HEK293 (cell line): Measurements from ENCODE around the gene ACADSB.

Source experiments
- CTCF ChIA-PET: fragments of 350-600 bp; formaldehyde crosslinking; extraction: SDS; loops from one replicate; lab custom pipeline; 2021; ENCODE audit warnings: antibody characterized with exemption; lab: Yijun Ruan, JAX
- POLR2A ChIA-PET: fragments of 300-600 bp; formaldehyde crosslinking; extraction: SDS; loops from one replicate; lab custom pipeline; 2020; ENCODE audit warnings: antibody characterized with exemption, inconsistent platforms; lab: Yijun Ruan, JAX
- H3K27ac ChIP-seq: fragments of 200-500 bp; sonication (Bioruptor generic); 2 replicates; pipeline ENCODE4 v1.5.1; 2014; ENCODE audit warnings: low read depth, low read length, control low read depth, inconsistent platforms; ENCODE audit errors: extremely low read depth
- H3K36me3 ChIP-seq, 2 experiments: fragments of 200-500 bp in 1 of 2; sonication (Bioruptor generic) in 1 of 2; 1 replicate in 1 of 2; 2 replicates in 1 of 2; pipeline ENCODE4 v1.5.1; 2014 to 2017; ENCODE audit warnings: inconsistent platforms in 2 of 2, low read length in 2 of 2; ENCODE audit not compliant: control insufficient read depth in 2 of 2, insufficient read depth in 1 of 2
- H3K4me1 ChIP-seq: fragments of 200-500 bp; sonication (Bioruptor generic); 2 replicates; pipeline ENCODE4 v1.5.1; 2014; ENCODE audit warnings: mild to moderate bottlenecking, low read length, inconsistent platforms; ENCODE audit not compliant: control insufficient read depth, insufficient read depth
- H3K4me3 ChIP-seq: 2 replicates; pipeline ENCODE4 v1.5.1; 2011; ENCODE audit warnings: low read depth, mild to moderate bottlenecking, control low read depth, low read length, moderate library complexity
- H3K9me3 ChIP-seq: fragments of 200-500 bp; sonication (Bioruptor generic); 2 replicates; pipeline ENCODE4 v1.5.1; 2014; ENCODE audit warnings: low read depth, low read length, inconsistent platforms; ENCODE audit not compliant: control insufficient read depth, insufficient read depth
- GFI1B ChIP-seq: fragments of 450-650 bp; formaldehyde crosslinking; IDR thresholded peaks from 2 replicates; pipeline ENCODE4 v1.5.1; 2016; ENCODE audit warnings: missing biosample characterization, missing genetic modification characterization
- ZFHX2 ChIP-seq: fragments of 450-650 bp; formaldehyde crosslinking; conservative IDR thresholded peaks from 2 replicates; pipeline ENCODE4 v1.5.1; 2016; ENCODE audit warnings: missing biosample characterization, missing genetic modification characterization
- ZNF169 ChIP-seq: fragments of 450-650 bp; formaldehyde crosslinking; IDR thresholded peaks from 2 replicates; pipeline ENCODE4 v1.5.1; 2016; ENCODE audit warnings: missing biosample characterization, missing genetic modification characterization
- ZNF248 ChIP-seq: fragments of 450-650 bp; formaldehyde crosslinking; IDR thresholded peaks from 2 replicates; pipeline ENCODE4 v1.5.1; 2017; ENCODE audit warnings: missing biosample characterization, missing genetic modification characterization
- ZNF280D ChIP-seq: fragments of 450-650 bp; formaldehyde crosslinking; IDR thresholded peaks from 2 replicates; pipeline ENCODE4 v1.5.1; 2016; ENCODE audit warnings: missing biosample characterization, missing genetic modification characterization
- ZNF548 ChIP-seq: fragments of 450-650 bp; formaldehyde crosslinking; IDR thresholded peaks from 2 replicates; pipeline ENCODE4 v1.5.1; 2016; ENCODE audit warnings: missing biosample characterization, missing genetic modification characterization
- ZNF560 ChIP-seq: fragments of 450-650 bp; formaldehyde crosslinking; IDR thresholded peaks from 2 replicates; pipeline ENCODE4 v1.5.1; 2017; ENCODE audit warnings: missing biosample characterization, missing genetic modification characterization, borderline replicate concordance
- ZNF610 ChIP-seq: fragments of 450-650 bp; formaldehyde crosslinking; IDR thresholded peaks from 2 replicates; pipeline ENCODE4 v1.5.1; 2016; ENCODE audit warnings: missing biosample characterization, missing genetic modification characterization, borderline replicate concordance
- ZNF621 ChIP-seq: fragments of 450-650 bp; formaldehyde crosslinking; IDR thresholded peaks from 2 replicates; pipeline ENCODE4 v1.5.1; 2017; ENCODE audit warnings: missing biosample characterization, missing genetic modification characterization
- ZNF707 ChIP-seq: fragments of 450-650 bp; formaldehyde crosslinking; IDR thresholded peaks from 2 replicates; pipeline ENCODE4 v1.5.1; 2016; ENCODE audit warnings: missing biosample characterization, missing genetic modification characterization
- ZNF843 ChIP-seq: fragments of 450-650 bp; formaldehyde crosslinking; IDR thresholded peaks from 2 replicates; pipeline ENCODE4 v1.5.1; 2016; ENCODE audit warnings: missing biosample characterization, missing genetic modification characterization
- TF ChIP-seq, protein P1 (sequence below): fragments of 450-650 bp; formaldehyde crosslinking; IDR thresholded peaks from 2 replicates; pipeline ENCODE4 v1.5.1; 2016; ENCODE audit warnings: missing biosample characterization, missing genetic modification characterization, low read depth
- TF ChIP-seq, protein P2 (sequence below): fragments of 450-650 bp; formaldehyde crosslinking; conservative IDR thresholded peaks from 2 replicates; pipeline ENCODE4 v1.5.1; 2016; ENCODE audit warnings: low read depth, missing biosample characterization, missing genetic modification characterization
- TF ChIP-seq, protein P3 (sequence below): fragments of 450-650 bp; formaldehyde crosslinking; IDR thresholded peaks from 2 replicates; pipeline ENCODE4 v1.5.1; 2016; ENCODE audit warnings: missing biosample characterization, missing genetic modification characterization, borderline replicate concordance

The ACADSB gene

GRCh38 chr10:123097039-123097438 is 88.2 kb downstream of the ACADSB start:
- TF ChIP-seq, protein P1, sequence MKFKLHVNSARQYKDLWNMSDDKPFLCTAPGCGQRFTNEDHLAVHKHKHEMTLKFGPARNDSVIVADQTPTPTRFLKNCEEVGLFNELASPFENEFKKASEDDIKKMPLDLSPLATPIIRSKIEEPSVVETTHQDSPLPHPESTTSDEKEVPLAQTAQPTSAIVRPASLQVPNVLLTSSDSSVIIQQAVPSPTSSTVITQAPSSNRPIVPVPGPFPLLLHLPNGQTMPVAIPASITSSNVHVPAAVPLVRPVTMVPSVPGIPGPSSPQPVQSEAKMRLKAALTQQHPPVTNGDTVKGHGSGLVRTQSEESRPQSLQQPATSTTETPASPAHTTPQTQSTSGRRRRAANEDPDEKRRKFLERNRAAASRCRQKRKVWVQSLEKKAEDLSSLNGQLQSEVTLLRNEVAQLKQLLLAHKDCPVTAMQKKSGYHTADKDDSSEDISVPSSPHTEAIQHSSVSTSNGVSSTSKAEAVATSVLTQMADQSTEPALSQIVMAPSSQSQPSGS (tag by site-specific recombination) = no peak
- TF ChIP-seq ZNF548 (tag by site-specific recombination) = no peak
- no peak for TF ChIP-seq ZNF248 (tag by site-specific recombination)
- no peak for TF ChIP-seq GFI1B (tag by site-specific recombination)
- no peak for TF ChIP-seq ZNF560 (tag by site-specific recombination)
- TF ChIP-seq, protein P2, sequence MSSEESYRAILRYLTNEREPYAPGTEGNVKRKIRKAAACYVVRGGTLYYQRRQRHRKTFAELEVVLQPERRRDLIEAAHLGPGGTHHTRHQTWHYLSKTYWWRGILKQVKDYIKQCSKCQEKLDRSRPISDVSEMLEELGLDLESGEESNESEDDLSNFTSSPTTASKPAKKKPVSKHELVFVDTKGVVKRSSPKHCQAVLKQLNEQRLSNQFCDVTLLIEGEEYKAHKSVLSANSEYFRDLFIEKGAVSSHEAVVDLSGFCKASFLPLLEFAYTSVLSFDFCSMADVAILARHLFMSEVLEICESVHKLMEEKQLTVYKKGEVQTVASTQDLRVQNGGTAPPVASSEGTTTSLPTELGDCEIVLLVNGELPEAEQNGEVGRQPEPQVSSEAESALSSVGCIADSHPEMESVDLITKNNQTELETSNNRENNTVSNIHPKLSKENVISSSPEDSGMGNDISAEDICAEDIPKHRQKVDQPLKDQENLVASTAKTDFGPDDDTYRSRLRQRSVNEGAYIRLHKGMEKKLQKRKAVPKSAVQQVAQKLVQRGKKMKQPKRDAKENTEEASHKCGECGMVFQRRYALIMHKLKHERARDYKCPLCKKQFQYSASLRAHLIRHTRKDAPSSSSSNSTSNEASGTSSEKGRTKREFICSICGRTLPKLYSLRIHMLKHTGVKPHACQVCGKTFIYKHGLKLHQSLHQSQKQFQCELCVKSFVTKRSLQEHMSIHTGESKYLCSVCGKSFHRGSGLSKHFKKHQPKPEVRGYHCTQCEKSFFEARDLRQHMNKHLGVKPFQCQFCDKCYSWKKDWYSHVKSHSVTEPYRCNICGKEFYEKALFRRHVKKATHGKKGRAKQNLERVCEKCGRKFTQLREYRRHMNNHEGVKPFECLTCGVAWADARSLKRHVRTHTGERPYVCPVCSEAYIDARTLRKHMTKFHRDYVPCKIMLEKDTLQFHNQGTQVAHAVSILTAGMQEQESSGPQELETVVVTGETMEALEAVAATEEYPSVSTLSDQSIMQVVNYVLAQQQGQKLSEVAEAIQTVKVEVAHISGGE (tag by site-specific recombination) = no peak
- TF ChIP-seq ZNF280D = no peak
- no peak for TF ChIP-seq ZNF621 (tag by site-specific recombination)
- no peak for TF ChIP-seq ZFHX2 (tag by site-specific recombination)
- TF ChIP-seq, protein P3, sequence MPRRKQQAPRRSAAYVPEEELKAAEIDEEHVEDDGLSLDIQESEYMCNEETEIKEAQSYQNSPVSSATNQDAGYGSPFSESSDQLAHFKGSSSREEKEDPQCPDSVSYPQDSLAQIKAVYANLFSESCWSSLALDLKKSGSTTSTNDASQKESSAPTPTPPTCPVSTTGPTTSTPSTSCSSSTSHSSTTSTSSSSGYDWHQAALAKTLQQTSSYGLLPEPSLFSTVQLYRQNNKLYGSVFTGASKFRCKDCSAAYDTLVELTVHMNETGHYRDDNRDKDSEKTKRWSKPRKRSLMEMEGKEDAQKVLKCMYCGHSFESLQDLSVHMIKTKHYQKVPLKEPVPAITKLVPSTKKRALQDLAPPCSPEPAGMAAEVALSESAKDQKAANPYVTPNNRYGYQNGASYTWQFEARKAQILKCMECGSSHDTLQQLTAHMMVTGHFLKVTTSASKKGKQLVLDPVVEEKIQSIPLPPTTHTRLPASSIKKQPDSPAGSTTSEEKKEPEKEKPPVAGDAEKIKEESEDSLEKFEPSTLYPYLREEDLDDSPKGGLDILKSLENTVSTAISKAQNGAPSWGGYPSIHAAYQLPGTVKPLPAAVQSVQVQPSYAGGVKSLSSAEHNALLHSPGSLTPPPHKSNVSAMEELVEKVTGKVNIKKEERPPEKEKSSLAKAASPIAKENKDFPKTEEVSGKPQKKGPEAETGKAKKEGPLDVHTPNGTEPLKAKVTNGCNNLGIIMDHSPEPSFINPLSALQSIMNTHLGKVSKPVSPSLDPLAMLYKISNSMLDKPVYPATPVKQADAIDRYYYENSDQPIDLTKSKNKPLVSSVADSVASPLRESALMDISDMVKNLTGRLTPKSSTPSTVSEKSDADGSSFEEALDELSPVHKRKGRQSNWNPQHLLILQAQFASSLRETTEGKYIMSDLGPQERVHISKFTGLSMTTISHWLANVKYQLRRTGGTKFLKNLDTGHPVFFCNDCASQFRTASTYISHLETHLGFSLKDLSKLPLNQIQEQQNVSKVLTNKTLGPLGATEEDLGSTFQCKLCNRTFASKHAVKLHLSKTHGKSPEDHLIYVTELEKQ (tag by site-specific recombination) = no peak
- no peak for TF ChIP-seq ZNF610
- TF ChIP-seq ZNF707 (tag by site-specific recombination) = no peak
- TF ChIP-seq ZNF169 = no peak
- TF ChIP-seq ZNF843 (tag by site-specific recombination) = no peak
- no peak overlapping the region for H3K4me3 ChIP-seq
- POLR2A ChIA-PET = no interaction called here
- no peak overlapping the region for H3K27ac ChIP-seq
- CTCF ChIA-PET = interaction anchor here (0.6 kb wide), 1 partner anchor 36 kb away, joined by 3 read pairs; no protein-coding TSS in a partner anchor
- no peaks in the 10 kb centered on the region for H3K4me1 ChIP-seq
- H3K9me3 ChIP-seq = no peaks in the 10 kb centered on the region
- H3K36me3 ChIP-seq = no peaks in the 10 kb centered on the region
